GF-D8 (cell line): ENCODE results near the gene PTPRN2.
"Not testable (repeated sequence)": the region's sequence is repeated elsewhere in the genome, so short reads cannot be mapped to it uniquely, and the experiment has no call there.

Source experiments
- DNase-seq: peaks from one replicate; lab custom pipeline; 2025; lab: John Stamatoyannopoulos, UW

Gene PTPRN2

DNA sequence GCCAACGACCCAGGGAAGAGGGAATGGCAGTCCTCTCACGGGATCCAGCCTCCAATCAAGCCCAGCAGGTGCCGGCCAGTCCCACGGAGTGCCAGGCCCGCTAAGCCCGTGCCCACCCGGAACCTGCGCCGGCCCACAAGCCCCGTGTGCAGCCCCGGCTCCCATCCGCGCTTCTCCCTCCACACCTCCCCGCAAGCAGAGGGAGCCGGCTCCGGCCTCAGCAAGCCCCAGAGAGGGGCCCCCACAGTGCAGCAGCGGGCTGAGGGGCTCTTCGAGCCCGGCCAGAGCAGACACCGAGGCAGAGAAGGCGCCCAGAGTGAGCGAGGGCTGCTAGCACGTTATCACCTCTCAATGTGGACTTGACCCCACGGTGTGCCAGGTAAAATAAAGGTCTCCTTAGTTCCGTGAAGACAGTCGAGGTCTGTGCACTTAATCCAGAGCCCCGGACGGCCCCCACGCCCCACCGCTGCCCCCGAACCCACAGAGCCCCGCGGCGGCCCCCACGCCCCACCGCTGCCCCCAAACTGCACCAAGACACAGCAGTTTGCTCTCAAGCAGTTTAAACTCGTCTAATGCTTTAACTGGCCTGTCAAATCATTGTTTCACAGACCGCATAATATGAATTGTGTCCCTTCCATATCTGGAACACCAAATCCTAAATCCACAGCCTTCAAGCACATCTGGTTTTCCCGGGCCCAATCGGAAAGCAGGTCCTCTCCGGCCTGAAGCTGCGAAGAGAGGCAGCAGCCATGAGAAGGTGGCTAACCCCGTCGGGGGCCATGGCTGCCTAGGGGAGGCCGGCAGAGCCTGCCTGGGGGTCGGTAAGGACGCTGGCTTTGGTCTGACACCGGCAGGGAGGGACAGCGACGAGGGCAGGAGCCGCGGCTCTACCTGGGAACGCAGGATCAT is 307.8 kb downstream of the PTPRN2 start:
- no peak for DNase-seq

GRCh38 chr7:158278745-158279320 is 308.8 kb downstream of the PTPRN2 start:
- DNase-seq = no peak

DNA sequence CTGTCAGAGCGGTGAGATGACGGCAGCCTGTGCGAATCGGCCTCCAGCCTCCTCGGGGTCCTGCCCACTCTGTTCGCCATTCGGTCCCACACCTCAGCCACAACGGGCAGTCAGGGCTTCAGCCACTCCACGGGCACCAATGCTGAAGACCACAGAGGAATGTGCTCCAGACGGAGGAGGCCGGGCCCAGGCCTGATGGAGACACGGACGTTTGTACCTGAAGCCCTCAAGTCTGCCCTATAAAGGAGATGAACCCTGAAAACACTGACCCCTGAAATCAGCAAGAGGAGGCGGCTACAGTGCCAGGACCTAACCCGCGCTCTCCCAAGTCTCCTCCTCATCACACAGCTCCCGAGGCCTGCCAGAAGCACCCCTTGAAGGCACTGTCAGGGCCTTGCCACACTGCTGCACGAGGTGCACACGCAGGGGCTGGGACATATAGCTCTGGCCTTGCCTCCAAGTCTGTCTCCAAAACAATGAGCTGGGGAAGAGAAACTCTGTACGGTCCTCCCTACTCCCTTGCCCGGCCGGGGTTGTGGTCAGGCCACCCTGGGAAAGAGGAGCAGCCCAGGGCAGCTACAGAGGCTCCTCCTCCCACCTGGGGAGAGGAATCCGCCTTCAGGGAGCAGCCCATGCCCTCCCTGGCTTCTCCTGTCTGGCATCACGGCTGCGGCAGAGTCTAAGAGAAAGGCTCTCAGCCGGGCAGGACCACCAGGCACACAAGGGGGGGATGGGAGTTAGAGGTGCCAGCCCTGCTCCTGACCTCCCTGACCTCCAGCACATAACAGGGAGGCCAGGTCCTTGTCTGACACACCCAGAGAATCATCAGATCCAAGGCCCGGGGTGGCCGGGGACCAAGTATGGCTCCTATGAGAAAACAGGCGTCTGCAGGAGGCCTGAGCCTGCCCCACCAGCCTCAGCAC is 310.1 kb downstream of the PTPRN2 start:
- DNase-seq = no peak

DNA sequence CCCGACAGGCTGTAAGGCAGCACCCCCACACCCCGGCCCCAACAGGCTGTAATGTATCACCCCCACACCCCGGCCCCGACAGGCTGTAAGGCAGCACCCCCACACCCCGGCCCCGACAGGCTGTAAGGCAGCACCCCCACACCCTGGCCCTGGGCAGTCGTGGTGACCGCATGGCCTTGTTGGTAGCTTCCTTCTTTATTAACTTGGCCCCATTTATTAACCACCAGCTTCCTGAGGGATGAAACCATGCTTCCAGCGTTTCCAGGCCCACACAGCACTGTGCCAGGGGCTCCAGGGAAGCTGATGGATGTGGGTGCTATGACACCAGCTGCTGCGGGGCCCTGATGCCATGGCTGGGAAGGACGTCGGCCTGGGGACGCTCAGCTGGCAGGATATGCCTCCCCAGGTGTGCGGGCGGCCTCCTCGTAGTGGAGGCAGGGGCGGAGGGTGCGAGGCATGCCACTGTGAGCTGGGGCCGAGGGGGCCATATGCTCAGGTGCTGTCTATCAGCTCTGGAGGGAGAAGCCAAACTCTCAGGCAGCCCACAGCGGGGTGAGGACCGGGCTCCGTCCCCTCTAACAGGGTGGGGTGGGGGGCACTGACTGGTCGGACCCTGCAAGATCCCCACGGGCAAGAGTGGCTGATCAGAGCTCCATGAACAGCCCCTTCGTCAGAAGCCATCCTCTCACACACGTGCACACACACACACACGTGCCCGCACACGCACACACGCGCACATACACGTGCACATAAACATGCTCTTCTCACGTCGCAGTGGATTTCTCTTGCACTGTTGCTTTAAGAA is 311.0 kb downstream of the PTPRN2 start:
- no peak for DNase-seq

GRCh38 chr7:158275711-158276413 is 311.8 kb downstream of the PTPRN2 start:
- DNase-seq = no peak

- DNase-seq = no peak
Measured at GRCh38 chr7:158274996-158275395, 312.6 kb downstream of the PTPRN2 start.

DNA sequence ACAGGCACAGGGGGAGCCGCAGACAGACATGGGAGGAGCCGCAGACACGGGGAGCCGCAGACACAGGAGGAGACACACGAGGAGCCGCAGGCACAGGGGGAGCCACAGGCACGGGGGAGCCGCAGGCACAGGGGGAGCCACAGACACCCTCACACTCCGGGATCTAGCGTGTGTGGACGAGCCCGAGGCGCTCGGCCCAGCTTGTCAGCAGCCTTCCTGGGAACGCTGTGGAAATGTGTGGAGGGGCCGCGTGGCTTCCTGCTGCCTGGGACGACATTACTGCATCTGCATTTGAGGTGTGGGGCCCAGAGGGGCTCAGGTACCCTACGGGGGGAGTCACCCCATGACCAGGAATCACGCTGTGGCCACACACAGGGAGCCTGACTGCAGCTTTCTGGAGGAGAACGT is 313.2 kb downstream of the PTPRN2 start:
- no peak for DNase-seq

DNA sequence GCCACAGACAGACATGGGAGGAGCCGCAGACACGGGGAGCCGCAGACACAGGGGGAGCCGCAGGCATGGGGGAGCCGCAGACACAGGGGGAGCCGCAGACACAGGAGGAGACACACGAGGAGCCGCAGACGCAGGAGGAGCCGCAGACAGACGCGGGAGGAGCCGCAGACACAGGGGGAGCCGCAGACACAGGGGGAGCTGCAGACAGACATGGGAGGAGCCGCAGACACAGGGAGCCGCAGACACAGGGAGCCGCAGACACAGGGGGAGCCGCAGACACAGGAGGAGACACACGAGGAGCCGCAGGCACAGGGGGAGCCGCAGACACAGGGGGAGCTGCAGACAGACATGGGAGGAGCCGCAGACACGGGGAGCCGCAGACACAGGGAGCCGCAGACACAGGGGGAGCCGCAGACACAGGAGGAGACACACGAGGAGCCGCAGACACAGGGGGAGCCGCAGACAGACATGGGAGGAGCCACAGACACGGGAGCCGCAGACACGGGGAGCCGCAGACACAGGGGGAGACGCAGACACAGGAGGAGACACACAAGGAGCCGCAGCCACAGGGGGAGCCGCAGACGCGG is 313.8 kb downstream of the PTPRN2 start:
- DNase-seq = not testable (repeated sequence)

DNA sequence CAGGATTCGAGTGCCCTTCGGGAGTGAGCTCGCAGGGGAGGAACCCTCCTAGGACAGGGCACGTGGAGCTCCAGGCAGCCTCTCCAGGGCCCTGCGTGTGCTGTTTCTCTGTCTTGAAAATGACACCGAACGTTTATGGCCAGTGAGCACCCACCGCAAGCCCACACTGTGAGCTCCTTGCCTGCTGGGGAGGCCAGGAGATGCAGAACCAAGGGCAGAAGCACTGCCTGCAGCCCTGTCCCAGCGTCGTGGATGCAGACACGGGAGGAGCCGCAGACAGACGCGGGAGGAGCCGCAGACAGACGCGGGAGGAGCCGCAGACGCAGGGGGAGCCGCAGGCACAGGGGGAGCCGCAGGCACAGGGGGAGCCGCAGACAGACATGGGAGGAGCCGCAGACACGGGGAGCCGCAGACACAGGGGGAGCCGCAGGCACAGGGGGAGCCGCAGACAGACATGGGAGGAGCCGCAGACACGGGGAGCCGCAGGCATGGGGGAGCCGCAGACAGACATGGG is 314.4 kb downstream of the PTPRN2 start:
- DNase-seq = no peak

DNA sequence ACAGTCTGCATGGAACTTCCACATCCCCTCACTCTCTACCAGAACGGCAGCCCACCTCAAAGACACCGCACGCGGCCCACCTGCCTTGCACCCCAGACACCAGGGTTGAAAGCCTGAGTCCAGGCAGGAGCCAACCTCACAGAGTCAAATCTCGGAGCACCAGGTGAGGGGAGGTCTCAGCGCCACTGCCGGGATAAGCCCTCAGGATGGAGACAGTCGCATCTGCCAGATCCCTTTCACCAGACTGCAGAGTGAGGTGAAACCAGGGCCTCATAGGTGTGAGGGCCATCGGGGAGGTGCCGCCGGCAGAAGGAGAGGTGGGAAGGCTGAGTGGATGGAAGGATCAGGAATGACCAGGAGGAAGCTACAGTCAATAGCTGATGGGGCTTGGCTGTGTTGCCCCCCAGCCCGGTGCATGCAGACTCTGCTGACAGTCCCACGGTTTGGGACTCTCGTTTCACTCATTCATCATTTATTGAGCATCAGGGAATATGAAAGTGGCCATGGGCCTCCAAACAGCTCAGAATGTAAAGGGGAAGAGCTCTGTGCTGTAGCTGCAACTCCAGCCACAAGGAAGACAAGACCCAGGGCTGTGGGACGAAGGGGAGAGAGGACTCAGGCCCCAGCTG is 315.0 kb downstream of the PTPRN2 start:
- no peak for DNase-seq

DNA sequence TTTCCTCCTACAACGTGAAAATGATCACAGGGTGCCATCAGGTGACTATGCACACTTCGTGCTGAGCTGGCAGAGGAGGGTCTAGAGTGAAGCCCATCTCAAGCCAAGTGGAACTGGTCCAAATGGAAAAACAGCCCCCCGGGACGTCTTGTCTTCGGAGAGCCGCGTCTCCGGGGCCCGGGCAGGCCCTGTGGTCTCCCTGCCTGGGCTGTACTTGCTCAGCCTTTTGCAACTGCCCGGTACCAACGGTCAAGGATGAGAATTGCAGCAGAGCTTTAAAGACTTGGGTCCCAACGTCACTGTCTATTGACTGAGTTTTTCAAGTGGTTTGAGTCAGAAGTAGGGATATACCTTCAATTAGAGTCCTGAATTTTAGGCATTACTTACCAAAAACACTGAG is 315.5 kb downstream of the PTPRN2 start:
- no peak for DNase-seq

DNA sequence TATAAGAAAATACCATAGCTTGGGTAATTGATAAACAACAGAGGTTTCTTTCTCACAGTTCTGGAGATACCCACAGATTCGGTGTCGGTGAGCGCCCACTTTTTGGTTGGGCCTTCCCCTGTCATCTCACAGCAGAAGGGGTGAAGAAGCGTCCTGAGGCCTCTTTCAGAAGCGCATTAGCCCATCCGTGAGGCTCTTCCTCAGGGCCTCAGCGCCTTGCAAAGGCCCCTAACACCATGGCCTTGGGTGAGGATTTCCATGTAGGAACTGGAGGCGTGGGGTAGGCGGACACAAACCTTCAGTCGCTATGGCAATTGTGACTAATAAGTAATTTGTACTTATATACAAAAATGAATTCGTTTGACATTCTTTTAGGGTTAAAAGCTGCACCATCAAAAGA is 316.0 kb downstream of the PTPRN2 start:
- DNase-seq = no peak

DNA sequence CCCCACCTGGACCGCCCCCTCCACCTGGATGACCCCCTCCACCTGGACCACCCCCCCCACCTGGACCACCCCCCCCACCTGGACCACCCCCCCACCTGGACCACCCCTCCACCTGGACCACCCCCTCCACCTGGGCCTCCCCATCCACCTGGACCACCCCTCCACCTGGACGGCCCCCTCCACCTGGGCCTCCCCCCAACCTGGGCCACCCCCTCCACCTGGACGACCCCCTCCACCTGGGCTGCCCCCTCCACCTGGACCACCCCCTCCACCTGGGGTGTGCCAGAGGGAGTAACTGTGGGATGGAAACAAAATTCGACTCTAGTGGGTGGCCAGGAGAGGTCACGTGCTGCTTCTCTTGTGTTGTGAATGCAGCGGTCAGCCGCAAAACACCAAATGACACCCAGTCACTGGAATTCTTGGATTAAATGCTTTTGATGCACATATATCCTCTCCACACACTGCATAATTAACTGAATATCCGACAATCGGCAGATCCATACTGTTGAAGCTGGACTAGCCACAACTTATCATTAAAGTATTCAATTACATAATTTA is 316.7 kb downstream of the PTPRN2 start:
- no peak for DNase-seq

DNA sequence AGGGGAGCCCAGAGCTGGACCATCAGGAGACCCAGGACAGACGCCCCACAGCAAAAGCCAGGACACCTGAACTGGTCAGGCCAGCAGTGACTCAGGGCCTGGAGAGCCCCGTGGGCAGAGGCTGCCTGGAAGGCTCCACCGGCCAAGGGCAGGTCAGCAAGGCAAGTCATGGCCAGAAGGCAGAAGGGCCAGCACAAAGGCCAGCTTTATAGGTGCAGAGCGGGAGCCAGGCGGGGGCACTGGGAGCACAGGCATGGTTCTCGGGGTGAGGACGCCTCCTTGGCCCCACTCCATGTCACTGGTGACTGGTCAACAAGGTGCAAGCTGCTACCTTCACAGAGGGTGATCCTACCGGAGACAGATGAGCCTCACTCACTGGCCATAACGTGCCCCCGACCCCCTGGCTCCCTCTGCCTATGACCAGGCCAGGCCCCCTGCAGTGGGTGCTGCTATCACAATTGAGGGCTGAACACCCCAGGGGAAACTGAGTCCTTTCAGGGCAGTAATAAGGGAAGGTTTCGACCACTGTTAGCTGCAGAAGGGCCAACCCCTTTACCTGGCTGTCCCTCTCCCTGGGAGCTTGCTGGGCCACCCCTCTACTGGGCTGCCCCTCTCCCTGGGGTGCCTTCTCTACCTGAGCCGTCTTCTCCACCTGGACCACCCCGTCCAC is 317.4 kb downstream of the PTPRN2 start:
- no peak for DNase-seq

GRCh38 chr7:158268816-158269535 is 318.6 kb downstream of the PTPRN2 start:
- DNase-seq = no peak

DNA sequence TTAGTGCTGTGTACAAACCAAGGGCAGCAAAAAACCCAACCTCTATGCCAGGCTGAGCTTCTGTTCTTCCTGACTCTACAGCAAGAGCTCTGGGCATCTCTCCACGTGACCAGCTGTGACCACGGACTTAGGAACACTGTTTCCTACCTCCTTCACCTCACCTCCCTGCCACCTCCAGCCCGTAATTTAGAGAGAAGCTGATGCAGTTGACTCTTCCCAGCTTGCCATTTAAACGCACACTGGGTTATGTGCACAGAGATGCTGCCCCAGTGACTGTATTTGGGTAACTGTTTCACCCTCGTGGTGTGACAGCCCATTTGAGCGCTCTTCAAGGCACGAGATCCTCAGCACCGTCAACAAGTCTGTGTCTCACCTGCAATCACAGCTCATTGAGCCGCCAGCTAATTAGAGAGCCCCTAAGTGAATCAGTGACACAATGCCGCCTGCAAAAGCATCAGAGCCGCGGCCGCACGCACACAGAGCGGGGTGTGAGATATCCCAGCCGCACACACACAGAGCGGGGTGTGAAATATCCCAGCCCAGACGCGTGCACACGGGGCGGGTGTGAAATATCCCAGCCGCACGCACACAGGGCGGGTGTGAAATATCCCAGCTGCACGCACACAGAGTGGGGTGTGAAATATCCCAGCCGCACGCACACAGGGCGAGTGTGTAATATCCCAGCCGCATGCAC is 319.7 kb downstream of the PTPRN2 start:
- DNase-seq = no peak

DNA sequence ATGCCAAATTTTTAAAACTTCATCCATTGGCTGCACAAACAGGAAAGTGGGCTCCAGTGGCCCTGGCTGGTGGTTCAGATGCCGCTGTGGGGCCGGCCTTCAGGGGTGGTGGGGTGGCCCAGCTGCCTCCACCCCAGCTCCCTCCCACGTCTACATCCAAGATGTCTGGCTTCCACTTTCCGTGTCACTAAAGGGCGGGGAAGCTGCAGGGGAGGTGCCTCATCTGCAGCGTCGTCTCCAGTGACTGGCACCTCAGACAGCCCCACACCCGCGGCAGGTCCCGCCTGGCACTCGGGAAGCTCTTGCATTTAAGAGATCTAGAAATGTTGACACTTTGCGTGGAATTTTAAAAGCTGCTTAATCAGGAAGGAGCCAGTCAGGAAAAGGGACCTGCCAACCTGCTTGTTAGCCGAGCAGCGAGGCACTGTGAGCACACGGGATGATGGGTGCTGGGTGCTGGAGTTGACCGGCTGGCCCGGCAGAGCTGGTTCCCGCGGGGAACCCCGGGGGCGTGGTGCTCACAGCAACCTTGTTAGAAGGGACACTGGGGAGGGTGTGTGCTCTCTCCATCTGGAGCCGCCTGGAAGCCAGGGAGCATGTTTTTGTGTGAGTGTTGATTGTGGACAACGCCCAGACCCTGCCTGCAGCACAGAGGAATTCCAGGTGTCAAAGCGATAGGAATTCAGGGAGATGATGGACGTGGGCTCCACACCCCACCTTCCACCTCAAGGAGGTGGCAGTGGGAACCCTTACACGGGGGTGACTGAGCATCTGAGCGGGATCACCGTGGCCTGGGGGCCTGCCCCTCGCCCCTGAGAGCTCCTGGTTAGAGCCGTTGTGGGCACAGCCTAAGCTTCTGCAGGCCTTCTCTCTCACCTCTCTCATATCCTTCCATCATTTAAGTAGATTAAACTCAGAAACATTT is 320.5 kb downstream of the PTPRN2 start:
- no peak for DNase-seq
